Osteoblast (primary cell): ENCODE measurements around the gene VSIR. TPM values are rescaled to one million over a fixed set of nuclear protein-coding genes. Genes with fewer than 3 reads are reported as not detected.

Source experiments
- DNase-seq: peaks from one replicate; pipeline ENCODE4 v3.0.0; 2011; ENCODE audit warnings: low spot score, mixed read lengths; ENCODE audit not compliant: insufficient read length; ENCODE audit errors: missing footprints
- H2AFZ ChIP-seq: 2 replicates; pipeline ENCODE4 v1.6.0; 2011; ENCODE audit warnings: mild to moderate bottlenecking, low read length
- H3K27ac ChIP-seq: 2 replicates; pipeline ENCODE4 v1.5.1; 2011; ENCODE audit warnings: mild to moderate bottlenecking, low read depth, low read length, moderate library complexity
- H3K27me3 ChIP-seq: 2 replicates; pipeline ENCODE4 v1.6.0; 2012; ENCODE audit warnings: mild to moderate bottlenecking, control low read depth, inconsistent platforms, low read length, moderate library complexity; ENCODE audit not compliant: insufficient read depth
- H3K36me3 ChIP-seq: 2 replicates; pipeline ENCODE4 v1.5.1; 2011; ENCODE audit warnings: mild to moderate bottlenecking, low read length, control low read depth, moderate library complexity; ENCODE audit not compliant: insufficient read depth
- H3K4me1 ChIP-seq: 2 replicates; pipeline ENCODE4 v1.5.1; 2011; ENCODE audit warnings: mild to moderate bottlenecking, low read length, control low read depth, moderate library complexity; ENCODE audit not compliant: insufficient read depth
- H3K4me2 ChIP-seq: 2 replicates; pipeline ENCODE4 v1.6.0; 2011; ENCODE audit warnings: mild to moderate bottlenecking, low read length; ENCODE audit not compliant: insufficient read depth
- H3K4me3 ChIP-seq: fragments of 200-600 bp; sonication (generic); 3 replicates; pipeline ENCODE4 v1.5.1; 2012; ENCODE audit warnings: mild to moderate bottlenecking, low read length, inconsistent platforms; ENCODE audit not compliant: insufficient read depth
- H3K79me2 ChIP-seq: 2 replicates; pipeline ENCODE4 v1.6.0; 2012; ENCODE audit warnings: mild to moderate bottlenecking, low read length, control low read depth, inconsistent platforms; ENCODE audit not compliant: insufficient read depth
- H3K9me3 ChIP-seq: 2 replicates; pipeline ENCODE4 v1.5.1; 2011; ENCODE audit warnings: low read depth, low read length, control low read depth
- H4K20me1 ChIP-seq: 2 replicates; pipeline ENCODE4 v1.6.0; 2012; ENCODE audit warnings: mild to moderate bottlenecking, low read length, control low read depth; ENCODE audit not compliant: insufficient read depth
- CTCF ChIP-seq: IDR thresholded peaks from 2 replicates; pipeline ENCODE4 v1.5.1; 2011; ENCODE audit warnings: mild to moderate bottlenecking, low read depth, low read length, moderate library complexity; ENCODE audit errors: extremely low read depth
- total RNA-seq: library from RNA; depleted of rRNA; stranded (reverse); fragments of >200 nt; gene quantifications from 2 replicates; pipeline ENCODE4 v1.2.3, GENCODE V29; 2012

VSIR gene
- total RNA-seq, 1 donor = 75.3 TPM

- H3K4me1 ChIP-seq = peaks cover 9% of the 10 kb centered on the region
- H3K4me3 ChIP-seq = no peak overlapping the region
- no peak for TF ChIP-seq CTCF
- no peaks in the 10 kb centered on the region for H3K9me3 ChIP-seq
- DNase-seq = peak; percentile 89
- no peak overlapping the region for H2AFZ ChIP-seq
- H3K4me2 ChIP-seq = no peak overlapping the region
- H3K27ac ChIP-seq = no peak overlapping the region
- H3K27me3 ChIP-seq = no peaks in the 10 kb centered on the region
- H3K79me2 ChIP-seq = no peaks in the 10 kb centered on the region
- H4K20me1 ChIP-seq = no peaks in the 10 kb centered on the region
- H3K36me3 ChIP-seq = no peaks in the 10 kb centered on the region
Observed at GRCh38 chr10:71719042-71719441, 54.3 kb downstream of the VSIR start.

- Histone ChIP-seq H3K9me3 (no peaks in the 10 kb centered on the region), H3K4me3 (no peak overlapping the region), H2AFZ (no peak overlapping the region), H3K27ac (no peak overlapping the region), H3K4me2 (no peak overlapping the region), H4K20me1 (no peaks in the 10 kb centered on the region), H3K36me3 (no peaks in the 10 kb centered on the region), H3K27me3 (no peaks in the 10 kb centered on the region), H3K79me2 (no peaks in the 10 kb centered on the region), H3K4me1 (peaks cover 17% of the 10 kb centered on the region)
- DNase-seq = no peak
- no peak for TF ChIP-seq CTCF
Observed at GRCh38 chr10:71718165-71718698, 55.1 kb downstream of the VSIR start.

DNA sequence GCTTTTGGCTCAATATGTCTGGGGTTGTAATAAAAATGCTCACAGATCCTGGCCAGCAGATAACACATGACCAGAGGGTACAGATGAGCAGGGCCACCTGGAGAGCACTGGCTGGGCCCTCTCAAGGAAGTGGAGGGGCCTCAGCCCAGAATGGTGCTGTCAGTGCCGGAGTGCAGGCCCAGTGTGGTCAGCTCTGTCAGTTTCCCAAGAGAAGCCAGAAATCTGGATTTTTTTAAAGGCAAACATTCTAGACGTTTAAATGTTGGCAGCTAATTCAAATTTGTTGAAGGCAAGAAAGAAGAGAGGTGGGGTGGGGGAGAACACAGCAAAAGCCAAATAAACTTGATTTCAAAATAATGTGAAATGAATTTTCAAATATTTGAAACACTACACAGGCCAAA is 55.8 kb downstream of the VSIR start:
- no peak overlapping the region for H3K27ac ChIP-seq
- peaks cover 22% of the 10 kb centered on the region for H3K4me1 ChIP-seq
- H4K20me1 ChIP-seq = no peaks in the 10 kb centered on the region
- no peak overlapping the region for H2AFZ ChIP-seq
- no peaks in the 10 kb centered on the region for H3K27me3 ChIP-seq
- H3K4me3 ChIP-seq = no peak overlapping the region
- no peaks in the 10 kb centered on the region for H3K9me3 ChIP-seq
- no peaks in the 10 kb centered on the region for H3K79me2 ChIP-seq
- no peak overlapping the region for H3K4me2 ChIP-seq
- no peak for TF ChIP-seq CTCF
- no peak for DNase-seq
- no peaks in the 10 kb centered on the region for H3K36me3 ChIP-seq

- no peak overlapping the region for H3K4me2 ChIP-seq
- no peak for DNase-seq
- no peak for TF ChIP-seq CTCF
- no peaks in the 10 kb centered on the region for H3K9me3 ChIP-seq
- no peaks in the 10 kb centered on the region for H3K79me2 ChIP-seq
- H3K27me3 ChIP-seq = no peaks in the 10 kb centered on the region
- no peak overlapping the region for H3K27ac ChIP-seq
- peaks cover 22% of the 10 kb centered on the region for H3K4me1 ChIP-seq
- H3K36me3 ChIP-seq = no peaks in the 10 kb centered on the region
- no peaks in the 10 kb centered on the region for H4K20me1 ChIP-seq
- H2AFZ ChIP-seq = no peak overlapping the region
- H3K4me3 ChIP-seq = no peak overlapping the region
Observed at GRCh38 chr10:71717056-71717455, 56.3 kb downstream of the VSIR start.
